C4-2B (cell line): ENCODE measurements around the gene SIRPB2.

Experiments used
- H3K27ac ChIP-seq: fragments of 450-650 bp; 2 replicates; pipeline ENCODE4 v1.5.1; 2017
- CTCF ChIP-seq: fragments of 450-650 bp; conservative IDR thresholded peaks from 2 replicates; pipeline ENCODE4 v1.5.1; 2017; ENCODE audit warnings: mild to moderate bottlenecking
- ZFX ChIP-seq: fragments of 450-650 bp; IDR thresholded peaks from 2 replicates; pipeline ENCODE4 v1.6.1; 2017

The SIRPB2 gene

GRCh38 chr20:1513801-1514200 lies 22.6 kb upstream of the SIRPB2 start:
- TF ChIP-seq ZFX (no peak), CTCF (no peak)
- H3K27ac ChIP-seq: no peak overlapping the region

GRCh38 chr20:1509237-1509636 lies 18.0 kb upstream of the SIRPB2 start:
- H3K27ac ChIP-seq: no peak overlapping the region
- TF ChIP-seq ZFX (no peak), CTCF (peak; percentile 68)

GRCh38 chr20:1508574-1508973 lies 17.4 kb upstream of the SIRPB2 start:
- no peak for TF ChIP-seq ZFX
- no peak for TF ChIP-seq CTCF

GRCh38 chr20:1507276-1507675 lies 16.1 kb upstream of the SIRPB2 start:
- TF ChIP-seq ZFX: no peak
- no peak for TF ChIP-seq CTCF
- H3K27ac ChIP-seq: no peak overlapping the region

More at GRCh38 chr20:1508574-1508973, 17.4 kb upstream of the SIRPB2 start:
- H3K27ac ChIP-seq: no peak overlapping the region

- TF ChIP-seq CTCF (no peak), ZFX (no peak)
- no peak overlapping the region for H3K27ac ChIP-seq
Observed at GRCh38 chr20:1505871-1506270, 14.7 kb upstream of the SIRPB2 start.

- TF ChIP-seq ZFX: no peak
- TF ChIP-seq CTCF: no peak
- H3K27ac ChIP-seq: no peak overlapping the region
Observed at GRCh38 chr20:1505361-1505760, 14.1 kb upstream of the SIRPB2 start.

GRCh38 chr20:1503564-1504227 lies 12.5 kb upstream of the SIRPB2 start:
- TF ChIP-seq CTCF: peak; percentile 97
- TF ChIP-seq ZFX: no peak
- no peak overlapping the region for H3K27ac ChIP-seq
